Fibroblast of the aortic adventitia (primary cell): Measurements from ENCODE around the gene DTL. TPM values are rescaled to one million over a fixed set of nuclear protein-coding genes. Genes with fewer than 3 reads are reported as not detected.

Experiments
- DNase-seq: peaks from one replicate; pipeline ENCODE4 v3.0.0-alpha.2; 2010; ENCODE audit warnings: low read depth
- H3K4me3 ChIP-seq: 2 replicates; pipeline ENCODE4 v1.5.1; 2011; ENCODE audit warnings: low read depth, mild to moderate bottlenecking, control low read depth, low read length, moderate library complexity
- CTCF ChIP-seq: IDR thresholded peaks from 2 replicates; pipeline ENCODE4 v1.5.1; 2011; ENCODE audit warnings: mild to moderate bottlenecking, low read length, control low read depth, inconsistent platforms; ENCODE audit not compliant: insufficient read depth
- total RNA-seq: library from RNA; depleted of rRNA; stranded (reverse); fragments of >200 nt; gene quantifications from 2 replicates; pipeline ENCODE4 v1.2.3, GENCODE V29; 2012; ENCODE audit warnings: low replicate concordance

Gene DTL
- total RNA-seq, 1 donor = 47.7 TPM

- DNase-seq = no peak
- no peak for TF ChIP-seq CTCF
- H3K4me3 ChIP-seq = no peak overlapping the region
These were observed 5.3 kb downstream of the DTL start for GRCh38 chr1:212040629-212041412.

- DNase-seq = no peak
- no peak for TF ChIP-seq CTCF
- H3K4me3 ChIP-seq = no peak overlapping the region
These were observed 6.9 kb downstream of the DTL start for GRCh38 chr1:212042436-212042835.

- H3K4me3 ChIP-seq = no peak overlapping the region
- TF ChIP-seq CTCF = no peak
- no peak for DNase-seq
These were observed 9.3 kb downstream of the DTL start for GRCh38 chr1:212044851-212045250.

- H3K4me3 ChIP-seq = no peak overlapping the region
- TF ChIP-seq CTCF = no peak
- DNase-seq = no peak
These were observed 10.4 kb downstream of the DTL start for GRCh38 chr1:212045981-212046380.

GRCh38 chr1:212053993-212054392, 18.4 kb downstream of the DTL start:
- H3K4me3 ChIP-seq = no peak overlapping the region
- no peak for DNase-seq
- TF ChIP-seq CTCF = no peak

GRCh38 chr1:212055333-212055732, 19.8 kb downstream of the DTL start:
- H3K4me3 ChIP-seq = no peak overlapping the region
- DNase-seq = no peak
- no peak for TF ChIP-seq CTCF
